ENCODE results near the gene ISG20L2.

ISG20L2 gene

DNA sequence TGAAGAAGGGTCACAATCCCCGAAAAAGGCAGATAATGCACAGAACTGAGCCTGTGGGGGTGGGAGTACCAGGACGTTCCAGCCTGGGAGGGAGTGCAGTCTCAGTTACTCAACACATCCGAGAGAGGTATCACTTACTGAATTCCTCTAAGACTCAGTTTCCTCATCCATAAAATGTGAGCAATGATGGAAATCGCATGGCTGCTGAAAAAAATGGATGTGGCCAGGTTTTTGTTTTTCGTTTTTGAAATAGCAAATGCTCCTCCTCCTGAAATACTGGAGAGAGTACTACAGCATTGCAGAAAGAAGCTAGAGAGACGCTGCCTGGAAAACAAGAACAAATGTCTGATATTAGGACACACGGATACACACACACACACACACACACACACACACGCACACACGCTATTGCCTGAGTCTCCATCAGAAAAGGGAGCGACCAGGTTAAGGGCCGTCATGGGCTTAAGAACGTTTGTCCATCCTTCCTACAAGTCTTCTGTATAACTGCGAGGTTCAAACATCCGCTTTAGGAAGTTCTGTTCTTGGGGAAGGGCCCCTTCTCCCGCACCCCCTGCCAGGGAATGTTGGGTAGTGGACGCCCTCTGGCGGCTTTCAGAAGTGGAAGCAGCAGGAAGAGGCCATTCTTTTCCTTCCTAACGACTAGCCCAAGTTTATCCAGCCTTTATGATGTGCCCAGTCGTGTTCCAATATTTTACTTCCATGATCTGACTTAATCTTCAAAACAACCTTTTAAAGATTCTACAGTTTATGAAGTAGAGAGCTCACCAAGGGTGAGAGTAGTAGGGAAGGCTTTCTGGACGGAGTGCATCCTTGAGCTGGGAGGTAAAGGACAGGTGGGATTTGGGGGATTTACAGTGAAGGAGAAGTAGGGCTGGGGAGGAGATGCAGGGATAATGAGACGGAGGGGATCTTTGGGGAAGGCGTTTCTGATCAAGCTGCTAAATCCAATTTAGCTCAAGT lies 50.7 kb downstream of the ISG20L2 start:
- H3K4me3 ChIP-seq (replicated peaks in 1 of 2; ENCODE audit: low read depth in 2 of 2, low read length in 2 of 2) = peak overlapping the region; percentile 35 to 58
- TF ChIP-seq, protein P1, sequence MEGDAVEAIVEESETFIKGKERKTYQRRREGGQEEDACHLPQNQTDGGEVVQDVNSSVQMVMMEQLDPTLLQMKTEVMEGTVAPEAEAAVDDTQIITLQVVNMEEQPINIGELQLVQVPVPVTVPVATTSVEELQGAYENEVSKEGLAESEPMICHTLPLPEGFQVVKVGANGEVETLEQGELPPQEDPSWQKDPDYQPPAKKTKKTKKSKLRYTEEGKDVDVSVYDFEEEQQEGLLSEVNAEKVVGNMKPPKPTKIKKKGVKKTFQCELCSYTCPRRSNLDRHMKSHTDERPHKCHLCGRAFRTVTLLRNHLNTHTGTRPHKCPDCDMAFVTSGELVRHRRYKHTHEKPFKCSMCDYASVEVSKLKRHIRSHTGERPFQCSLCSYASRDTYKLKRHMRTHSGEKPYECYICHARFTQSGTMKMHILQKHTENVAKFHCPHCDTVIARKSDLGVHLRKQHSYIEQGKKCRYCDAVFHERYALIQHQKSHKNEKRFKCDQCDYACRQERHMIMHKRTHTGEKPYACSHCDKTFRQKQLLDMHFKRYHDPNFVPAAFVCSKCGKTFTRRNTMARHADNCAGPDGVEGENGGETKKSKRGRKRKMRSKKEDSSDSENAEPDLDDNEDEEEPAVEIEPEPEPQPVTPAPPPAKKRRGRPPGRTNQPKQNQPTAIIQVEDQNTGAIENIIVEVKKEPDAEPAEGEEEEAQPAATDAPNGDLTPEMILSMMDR (IDR thresholded peaks at IDR 0.05; ENCODE audit: low read depth, low read length) = peak; percentile 86
- peak; percentile 87 to 91 for DNase-seq (ENCODE audit: low read depth in 2 of 2)

DNA sequence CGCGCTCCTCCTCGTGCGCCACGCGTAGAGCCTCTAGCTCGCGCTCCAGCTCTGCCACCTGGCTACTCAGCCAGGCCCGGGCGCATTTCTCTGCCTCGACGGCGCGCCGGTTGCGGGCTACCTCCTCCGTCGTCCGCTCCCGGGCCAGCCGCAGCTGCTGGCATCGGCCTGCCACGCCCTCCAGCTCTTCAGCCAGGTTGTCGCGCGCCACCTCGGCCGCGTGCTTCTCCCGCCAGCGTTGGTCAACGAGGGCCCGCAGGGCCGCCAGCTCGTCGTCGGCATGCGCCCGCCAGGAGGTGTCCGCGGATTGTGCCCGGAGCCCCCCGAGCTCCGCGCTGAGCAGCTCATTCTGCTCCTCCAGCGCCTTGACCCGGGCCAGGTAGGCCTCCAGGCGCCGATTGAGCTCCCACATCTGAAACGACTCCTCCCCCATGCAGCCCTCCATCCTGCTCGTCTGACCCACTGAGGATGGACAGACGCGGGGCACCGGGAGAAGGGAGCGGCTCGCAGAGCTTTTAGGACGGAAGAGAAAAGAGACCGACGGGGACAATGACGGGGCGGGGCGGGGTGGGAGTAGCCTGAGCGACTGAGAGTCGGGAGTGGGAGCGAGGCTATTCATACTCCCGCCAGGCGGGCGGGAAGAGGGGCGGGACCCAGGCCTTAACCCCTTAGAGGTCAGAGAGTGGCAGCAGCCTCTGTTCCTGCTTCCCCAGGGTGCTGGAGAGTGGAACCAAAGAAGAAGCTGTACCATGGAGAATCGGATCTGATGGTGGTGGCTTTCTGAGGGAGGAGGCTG lies 51.5 kb downstream of the ISG20L2 start, which contains the start of gene NES:
NES (minus strand) TSS at position 588 of the 796 bp plus-strand sequence; CDS start at position 445, 143 bp downstream.
- DNase-seq (ENCODE audit: low read depth in 2 of 2) = peak; percentile 60 to 74
- peak within 1 kb of the TSS; percentile 35 to 58 for H3K4me3 ChIP-seq (replicated peaks in 1 of 2; ENCODE audit: low read depth in 2 of 2, low read length in 2 of 2)
- TF ChIP-seq, protein P1 (IDR thresholded peaks at IDR 0.05; ENCODE audit: low read depth, low read length) = no peak

- H3K4me3 ChIP-seq (replicated peaks in 1 of 2; ENCODE audit: low read depth in 2 of 2, low read length in 2 of 2) = peak overlapping the region; percentile 30 to 58
- TF ChIP-seq, protein P1 (IDR thresholded peaks at IDR 0.05; ENCODE audit: low read depth, low read length) = no peak
- no peak for DNase-seq (ENCODE audit: low read depth in 2 of 2)
Observed at GRCh38 chr1:156676114-156676819, 52.3 kb downstream of the ISG20L2 start.

DNA sequence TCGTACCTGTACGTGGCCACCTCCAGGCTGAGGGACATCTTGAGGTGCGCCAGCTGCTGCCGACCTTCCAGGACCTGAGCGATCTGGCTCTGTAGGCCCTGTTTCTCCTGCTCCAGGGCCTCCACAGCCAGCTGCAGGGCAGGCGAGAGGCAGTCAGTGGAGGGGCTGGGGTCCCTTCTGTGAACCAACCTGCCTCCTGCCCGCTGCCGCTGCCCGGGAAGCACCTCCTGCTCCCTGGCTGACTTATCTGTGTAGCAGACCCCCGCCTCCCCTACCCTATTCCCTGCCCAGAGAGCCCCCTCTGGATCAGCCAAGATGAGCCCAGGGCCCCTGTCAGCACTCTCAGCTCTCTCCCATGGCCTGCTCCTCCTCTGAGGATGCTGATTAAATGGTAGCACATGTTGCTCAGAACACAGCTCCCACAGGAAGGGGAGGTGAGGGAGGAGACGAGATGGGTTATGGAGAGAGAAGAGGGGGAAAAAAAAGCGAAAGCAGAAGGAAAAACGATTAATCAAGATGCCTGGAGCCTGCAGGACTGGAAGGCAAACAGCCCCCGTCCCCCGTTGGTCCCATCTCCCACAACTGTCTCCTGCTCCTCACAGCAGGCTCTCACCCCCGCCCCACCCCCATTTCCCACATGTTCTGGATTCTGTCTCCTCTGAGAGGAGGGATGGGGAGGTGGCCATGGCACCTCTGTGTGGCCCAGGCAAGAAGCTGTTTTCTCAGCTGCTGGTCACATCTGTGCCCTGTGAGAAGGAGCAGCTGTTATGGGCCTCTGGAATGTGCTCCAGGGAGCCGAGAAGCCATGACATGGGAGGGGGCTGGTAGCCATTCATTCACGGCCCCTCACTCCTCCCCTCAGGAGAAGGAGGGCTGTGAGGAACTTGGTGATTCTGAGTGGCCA lies 53.1 kb downstream of the ISG20L2 start:
- no peak for DNase-seq (ENCODE audit: low read depth in 2 of 2)
- TF ChIP-seq, protein P1 (IDR thresholded peaks at IDR 0.05; ENCODE audit: low read depth, low read length) = no peak
- peak overlapping the region; percentile 30 to 58 for H3K4me3 ChIP-seq (replicated peaks in 1 of 2; ENCODE audit: low read depth in 2 of 2, low read length in 2 of 2)

DNA sequence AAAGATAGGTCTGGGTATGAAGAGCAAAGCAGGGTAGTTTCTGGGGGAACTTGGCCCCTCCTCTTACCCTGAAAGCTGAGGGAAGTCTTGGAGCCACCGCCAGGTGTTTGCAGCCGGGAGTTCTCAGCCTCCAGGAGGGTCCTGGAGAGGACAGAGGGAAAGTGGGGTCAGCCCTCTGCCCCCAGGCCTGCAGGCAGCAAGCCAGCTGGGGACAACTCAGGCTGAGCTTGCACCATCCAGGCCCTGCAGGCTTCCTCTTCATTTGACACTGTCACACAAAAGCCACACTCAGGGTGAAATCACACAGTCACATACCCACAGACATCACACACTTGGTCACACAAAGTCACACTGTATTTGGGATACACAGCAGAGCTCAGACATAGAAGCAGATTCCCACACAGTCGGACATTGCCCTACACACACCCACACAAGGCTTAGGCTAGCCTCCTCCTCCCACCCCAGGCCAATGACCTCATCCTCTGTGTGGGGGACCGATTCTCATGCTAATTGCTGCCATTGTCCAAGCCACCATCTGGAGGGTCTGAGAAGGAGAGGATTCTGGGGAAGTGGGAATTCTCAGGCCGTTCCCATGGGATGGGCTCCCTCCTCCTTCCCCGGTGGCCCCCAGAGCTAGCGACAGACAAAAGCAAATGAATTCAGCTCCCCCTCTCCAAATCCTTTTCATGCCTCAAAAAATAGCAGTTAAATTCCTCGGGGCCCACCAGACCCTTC lies 55.0 kb downstream of the ISG20L2 start:
- DNase-seq (ENCODE audit: low read depth in 2 of 2) = peak in 1 of 2 donors; percentile 44
- no peak overlapping the region for H3K4me3 ChIP-seq (replicated peaks in 1 of 2; ENCODE audit: low read depth in 2 of 2, low read length in 2 of 2)
- TF ChIP-seq, protein P1 (IDR thresholded peaks at IDR 0.05; ENCODE audit: low read depth, low read length) = no peak

Data from cardiac fibroblast (primary cell).